ENCODE measurements around the gene JSRP1. TPM values are rescaled to one million over a fixed set of nuclear protein-coding genes. Genes with fewer than 3 reads are reported as not detected.

JSRP1 gene
- polyA plus RNA-seq, 1 donor from 2014 or later, result 1.4 TPM

GRCh38 chr19:2208975-2209374 is 47.2 kb downstream of the JSRP1 start:
- no peaks in the 10 kb centered on the region for H3K36me3 ChIP-seq (ENCODE audit: insufficient read depth, low read length)
- H3K27ac ChIP-seq (ENCODE audit: low read length), result no peak overlapping the region
- H3F3A ChIP-seq (ENCODE audit: insufficient read depth, low read length, poor library complexity, severe bottlenecking), result no peaks in the 10 kb centered on the region
- no peak overlapping the region for H3K4me2 ChIP-seq (ENCODE audit: low read length)
- H4K20me1 ChIP-seq (ENCODE audit: insufficient read depth), result no peaks in the 10 kb centered on the region
- no peaks in the 10 kb centered on the region for H3K9me2 ChIP-seq (ENCODE audit: insufficient read depth, low read length)
- no peak overlapping the region for H2AFZ ChIP-seq (ENCODE audit: low read depth, low read length)
- H3K9ac ChIP-seq (ENCODE audit: low read length), result no peak overlapping the region
- TF ChIP-seq MXI1 (conservative IDR thresholded peaks at IDR 0.05; ENCODE audit: poor library complexity, severe bottlenecking), result no peak
- TF ChIP-seq REST (IDR thresholded peaks at IDR 0.05; ENCODE audit: borderline replicate concordance), result no peak
- no peak for TF ChIP-seq POLR2AphosphoS5 (IDR thresholded peaks at IDR 0.05)
- no peak for TF ChIP-seq RAD21 (conservative IDR thresholded peaks at IDR 0.05)
- no peak for TF ChIP-seq EP300 (conservative IDR thresholded peaks at IDR 0.05; ENCODE audit: poor library complexity, severe bottlenecking)
- no peak for TF ChIP-seq TAF1 (IDR thresholded peaks at IDR 0.05; ENCODE audit: low read depth)
- no peak for TF ChIP-seq SMC3 (conservative IDR thresholded peaks at IDR 0.05; ENCODE audit: poor library complexity)
- no peak for TF ChIP-seq CTCF (IDR thresholded peaks at IDR 0.05; ENCODE audit: poor library complexity, severe bottlenecking)
- no peak for TF ChIP-seq EZH2 (IDR thresholded peaks at IDR 0.05; ENCODE audit: borderline replicate concordance, insufficient read depth, low read length, poor library complexity, severe bottlenecking)
- H3K9me3 ChIP-seq (ENCODE audit: low read length), result no peaks in the 10 kb centered on the region
- H3K4me3 ChIP-seq (ENCODE audit: low read length), result no peak overlapping the region
- no peaks in the 10 kb centered on the region for H3K79me2 ChIP-seq (replicated peaks; ENCODE audit: insufficient read depth, low read length)
- no peaks in the 10 kb centered on the region for H3K27me3 ChIP-seq (ENCODE audit: insufficient read depth, low read depth, low read length)

GRCh38 chr19:2207991-2208860 is 48.0 kb downstream of the JSRP1 start:
- no peaks in the 10 kb centered on the region for H3K36me3 ChIP-seq (ENCODE audit: insufficient read depth, low read length)

More at GRCh38 chr19:2207991-2208860, 48.0 kb downstream of the JSRP1 start:
- Histone ChIP-seq H3F3A (ENCODE audit: insufficient read depth, low read length, poor library complexity, severe bottlenecking) (no peaks in the 10 kb centered on the region), H3K9me3 (ENCODE audit: low read length) (no peaks in the 10 kb centered on the region), H3K79me2 (replicated peaks; ENCODE audit: insufficient read depth, low read length) (no peaks in the 10 kb centered on the region), H3K4me3 (ENCODE audit: low read length) (no peak overlapping the region), H3K4me2 (ENCODE audit: low read length) (no peak overlapping the region), H3K27me3 (ENCODE audit: insufficient read depth, low read depth, low read length) (no peaks in the 10 kb centered on the region), H3K27ac (ENCODE audit: low read length) (no peak overlapping the region), H4K20me1 (ENCODE audit: insufficient read depth) (no peaks in the 10 kb centered on the region), H3K9me2 (ENCODE audit: insufficient read depth, low read length) (no peaks in the 10 kb centered on the region), H2AFZ (ENCODE audit: low read depth, low read length) (no peak overlapping the region), H3K9ac (ENCODE audit: low read length) (no peak overlapping the region)
- TF ChIP-seq EZH2 (IDR thresholded peaks at IDR 0.05; ENCODE audit: borderline replicate concordance, insufficient read depth, low read length, poor library complexity, severe bottlenecking), result no peak
- TF ChIP-seq RAD21 (conservative IDR thresholded peaks at IDR 0.05), result no peak
- TF ChIP-seq SMC3 (conservative IDR thresholded peaks at IDR 0.05; ENCODE audit: poor library complexity), result no peak
- no peak for TF ChIP-seq MXI1 (conservative IDR thresholded peaks at IDR 0.05; ENCODE audit: poor library complexity, severe bottlenecking)
- TF ChIP-seq REST (IDR thresholded peaks at IDR 0.05; ENCODE audit: borderline replicate concordance), result no peak
- no peak for TF ChIP-seq TAF1 (IDR thresholded peaks at IDR 0.05; ENCODE audit: low read depth)
- TF ChIP-seq EP300 (conservative IDR thresholded peaks at IDR 0.05; ENCODE audit: poor library complexity, severe bottlenecking), result no peak
- TF ChIP-seq CTCF (IDR thresholded peaks at IDR 0.05; ENCODE audit: poor library complexity, severe bottlenecking), result no peak

All from neural cell (in vitro differentiated cells).